B cell (primary cell): ENCODE results near the gene GGA3. TPM values are rescaled to one million over a fixed set of nuclear protein-coding genes. Genes with fewer than 3 reads are reported as not detected.
"Not testable (repeated sequence)": the region's sequence is repeated elsewhere in the genome, so short reads cannot be mapped to it uniquely, and the experiment has no call there.

ENCODE experiments used
- ATAC-seq: fragments of 200-7000 bp; cut with Tn5 transposase; one replicate; pipeline ENCODE4 v1.10.0; 2021; ENCODE audit warnings: low read depth, mild to moderate bottlenecking, moderate number of reproducible peaks, moderate library complexity
- CTCF ChIA-PET: fragments of 350-600 bp; sonication (Branson Sonifier 250); formaldehyde crosslinking; loops from one replicate; lab custom pipeline; 2021; ENCODE audit warnings: antibody characterized with exemption, inconsistent platforms; lab: Charles Lee
- POLR2A ChIA-PET: fragments of 350-600 bp; sonication (Branson Sonifier 250); formaldehyde crosslinking; loops from one replicate; lab custom pipeline; 2021; ENCODE audit warnings: antibody characterized with exemption; lab: Charles Lee
- DNase-seq: peaks from one replicate; pipeline ENCODE4 v3.0.0; 2013
- H2AFZ ChIP-seq: 2 replicates; pipeline ENCODE4 v1.6.1; 2012; ENCODE audit warnings: mild to moderate bottlenecking, low read depth, low read length; ENCODE audit not compliant: insufficient read depth, poor library complexity, severe bottlenecking
- H3K27ac ChIP-seq, 2 donors: 1 replicate in 1 of 2; 2 replicates in 1 of 2; pipeline ENCODE4 v1.5.1; 2012 to 2013; ENCODE audit warnings: low read length in 2 of 2, mild to moderate bottlenecking in 2 of 2, moderate library complexity in 1 of 2
- H3K27me3 ChIP-seq, 4 experiments: fragments of 200-600 bp in 1 of 4; sonication (generic) in 1 of 4; replicated peaks in 1 of 4; 1 replicate in 2 of 4; 2 replicates in 2 of 4; pipeline versions ENCODE4 v1.6.1 to v1.7.0; 2013 to 2016; ENCODE audit warnings: low read length in 3 of 4, mild to moderate bottlenecking in 2 of 4, mixed read lengths in 1 of 4, moderate library complexity in 1 of 4; ENCODE audit not compliant: insufficient read depth in 4 of 4, control insufficient read depth in 3 of 4; ENCODE audit errors: control extremely low read depth in 1 of 4
- H3K36me3 ChIP-seq, 2 experiments: replicated peaks in 1 of 2; 1 replicate in 1 of 2; 2 replicates in 1 of 2; pipeline versions ENCODE4 v1.6.1 to v1.7.1; 2013; ENCODE audit warnings: low read length in 1 of 2; ENCODE audit not compliant: insufficient read depth in 2 of 2, control insufficient read depth in 1 of 2; ENCODE audit errors: control extremely low read depth in 1 of 2, extremely low read depth in 1 of 2
- H3K4me1 ChIP-seq, 2 donors: fragments of 200-600 bp in 1 of 2; sonication (generic) in 1 of 2; 1 replicate in 1 of 2; 2 replicates in 1 of 2; pipeline versions ENCODE4 v1.5.1 to v1.6.1; 2013 to 2017; ENCODE audit warnings: low read length in 2 of 2; ENCODE audit not compliant: control insufficient read depth in 2 of 2, insufficient read depth in 2 of 2
- H3K4me2 ChIP-seq: replicated peaks from 2 replicates; pipeline ENCODE3; 2012; ENCODE audit warnings: mild to moderate bottlenecking, low read depth, low read length; ENCODE audit not compliant: poor library complexity, severe bottlenecking
- H3K4me3 ChIP-seq, 5 experiments: fragments of 200-600 bp in 1 of 5; sonication (generic) in 1 of 5; 1 replicate in 3 of 5; 2 replicates in 2 of 5; pipeline versions ENCODE4 v1.5.1 to v1.7.0; 2011 to 2016; ENCODE audit warnings: low read length in 4 of 5, mild to moderate bottlenecking in 4 of 5, low read depth in 2 of 5, control low read depth in 1 of 5, moderate library complexity in 1 of 5; ENCODE audit not compliant: insufficient read depth in 1 of 5; ENCODE audit errors: control extremely low read depth in 1 of 5, extremely low read depth in 1 of 5
- H3K79me2 ChIP-seq: fragments of 200-600 bp; sonication (generic); one replicate; pipeline ENCODE4 v1.6.0; 2016; ENCODE audit warnings: low read length; ENCODE audit not compliant: control insufficient read depth, insufficient read depth
- H3K9ac ChIP-seq: fragments of 200-600 bp; sonication (generic); 2 replicates; pipeline ENCODE4 v1.6.1; 2017; ENCODE audit warnings: mild to moderate bottlenecking, low read length, moderate library complexity
- H3K9me3 ChIP-seq, 3 donors: one replicate each; pipeline versions ENCODE4 v1.6.1 to v1.7.1; 2013; ENCODE audit warnings: low read length in 2 of 3; ENCODE audit not compliant: control insufficient read depth in 2 of 3, insufficient read depth in 1 of 3; ENCODE audit errors: control extremely low read depth in 1 of 3
- H4K20me1 ChIP-seq: 2 replicates; pipeline ENCODE4 v1.6.0; 2012; ENCODE audit warnings: mild to moderate bottlenecking, low read length; ENCODE audit not compliant: insufficient read depth, control insufficient read depth, poor library complexity, severe bottlenecking
- H3K27ac Mint-ChIP-seq: one replicate; pipeline ENCODE4 v1.8.0; 2021; ENCODE audit warnings: mixed read lengths
- H3K27me3 Mint-ChIP-seq: one replicate; pipeline ENCODE4 v1.8.0; 2021; ENCODE audit warnings: mixed read lengths
- H3K4me1 Mint-ChIP-seq: one replicate; pipeline ENCODE4 v1.8.0; 2021; ENCODE audit warnings: mixed read lengths
- H3K4me3 Mint-ChIP-seq: one replicate; pipeline ENCODE4 v1.8.0; 2021; ENCODE audit warnings: mixed read lengths
- H3K9me3 Mint-ChIP-seq: one replicate; pipeline ENCODE4 v1.8.0; 2022; ENCODE audit warnings: mixed read lengths; ENCODE audit not compliant: insufficient read depth
- EZH2 ChIP-seq: IDR thresholded peaks from 2 replicates; pipeline ENCODE4 v1.6.1; 2012; ENCODE audit warnings: borderline replicate concordance, low read depth, mild to moderate bottlenecking, moderate library complexity, low read length; ENCODE audit not compliant: insufficient read depth, poor library complexity, severe bottlenecking
- WGBS: methylation state at CpG from one replicate; pipeline ENCODE4 v1.1.5; 2013; ENCODE audit warnings: missing lambda C conversion rate; ENCODE audit not compliant: insufficient coverage; 5-methylcytosine and 5-hydroxymethylcytosine counted together
- intact Hi-C: fragments of 100-400 bp; cut with micrococcal nuclease; formaldehyde crosslinking; loops from one replicate; pipeline ENCODE4 v1.10.0; 2022
- polyA plus RNA-seq: library from polyadenylated mRNA; depleted of rRNA; stranded (reverse); fragments of >200 nt; gene quantifications from 2 replicates; pipeline ENCODE4 v1.2.3, GENCODE V29; 2012
- total RNA-seq, 2 donors: library from RNA; stranded (reverse); fragments of 120-200 nt in 1 of 2; gene quantifications; 1 replicate in 1 of 2; 2 replicates in 1 of 2; pipeline versions ENCODE4 v1.2.3 to v1.2.4, GENCODE V29; 2013 to 2022

Gene GGA3
- total and polyA plus RNA-seq, 2 donors (not counting 1 experiment from before 2014, with no cell fraction given), result 109 to 135 TPM

GRCh38 chr17:75295201-75296158, 34.1 kb upstream of the GGA3 start:
- peak overlapping the region; percentile 98 for H3K27ac ChIP-seq
- TF ChIP-seq EZH2, result no peak
- H3K4me1 Mint-ChIP-seq, result peaks cover 43% of the 10 kb centered on the region
- H2AFZ ChIP-seq, result peak overlapping the region; percentile 50
- peak; percentile 92 for DNase-seq
- peak overlapping the region; percentile 95 for H3K27ac Mint-ChIP-seq
- no peaks in the 10 kb centered on the region for H3K27me3 Mint-ChIP-seq
- H3K9me3 ChIP-seq, result no peaks in the 10 kb centered on the region
- H3K27me3 ChIP-seq, result no peaks in the 10 kb centered on the region
- no peaks in the 10 kb centered on the region for H3K9me3 Mint-ChIP-seq
- peak overlapping the region; percentile 63 for H3K9ac ChIP-seq
- H3K4me3 ChIP-seq, result peak overlapping the region in 4 of 5 experiments; percentile 12 to 59 (median 28)
- peak overlapping the region; percentile 62 for H3K4me3 Mint-ChIP-seq
- H3K4me1 ChIP-seq, result peaks cover 52 to 69% of the 10 kb centered on the region in 2 donors
- H4K20me1 ChIP-seq, result no peaks in the 10 kb centered on the region
- H3K79me2 ChIP-seq, result peaks cover 12% of the 10 kb centered on the region
- peak overlapping the region; percentile 77 for H3K4me2 ChIP-seq
- peak; percentile 70 for ATAC-seq
- ChIA-PET CTCF (interaction anchor here (0.7 to 4.2 kb wide), 17 partner anchors 14 to 371 kb away, joined by 3 to 84 read pairs (median 3); partner anchors contain the start of genes GRB2, MIF4GD, RECQL5 and SAP30BP), POLR2A (interaction anchor here (0.5 to 4.5 kb wide), 12 partner anchors 18 to 485 kb away, joined by 3 to 103 read pairs (median 12); partner anchors contain the start of genes GGA3, GRB2, MIF4GD and MRPS7)
- no peaks in the 10 kb centered on the region for H3K36me3 ChIP-seq
- 7% methylated on average over 3 of the region's 8 CpGs for WGBS
- intact Hi-C loops, result loop anchor here (1.0 to 10.0 kb wide), 3 partner anchors 25 to 369 kb away; partner anchors contain the start of genes GRB2, RECQL5 and SAP30BP

- not testable (repeated sequence) for H3K9me3 Mint-ChIP-seq, H3K9me3 ChIP-seq, ATAC-seq, H3K4me2 ChIP-seq, H3K36me3 ChIP-seq, H3K27me3 Mint-ChIP-seq, H3K27me3 ChIP-seq, H3K9ac ChIP-seq, H3K4me3 ChIP-seq, DNase-seq, H3K4me3 Mint-ChIP-seq, H4K20me1 ChIP-seq, H3K79me2 ChIP-seq, H2AFZ ChIP-seq
- peak overlapping the region; percentile 95 for H3K27ac Mint-ChIP-seq
- peak overlapping the region in 1 of 2 donors; percentile 98 for H3K27ac ChIP-seq
- intact Hi-C loops, result loop anchor here (10.0 kb wide), 1 partner anchor 372 kb away; the partner anchor contains the start of genes RECQL5 and SAP30BP
- H3K4me1 Mint-ChIP-seq, result peaks cover 52% of the 10 kb centered on the region
- ChIA-PET POLR2A (interaction anchor here (0.6 to 0.9 kb wide), 4 partner anchors 30 to 144 kb away, joined by 4 to 13 read pairs (median 8); partner anchors contain the start of gene GRB2), CTCF (interaction anchor here (0.6 to 5.2 kb wide), 10 partner anchors 19 to 397 kb away, joined by 3 to 79 read pairs (median 4); no protein-coding TSS in a partner anchor)
- H3K4me1 ChIP-seq, result peaks cover 53 to 71% of the 10 kb centered on the region in 2 donors
- WGBS, result 73% methylated on average over 9 of the region's 16 CpGs
Observed at GRCh38 chr17:75292810-75293448, 31.5 kb upstream of the GGA3 start.
